Tibial artery (tissue), 4 donors: ENCODE data around the gene DIS3L2.

Experiments used
- DNase-seq, 2 donors: peaks; one replicate each; pipeline ENCODE4 v3.0.0-alpha.2; 2019
- H3K27ac ChIP-seq, 2 donors: fragments of 200-600 bp; sonication (generic) in 1 of 2; 1 replicate in 1 of 2; 2 replicates in 1 of 2; pipeline ENCODE4 v1.5.1; 2018 to 2019; ENCODE audit warnings: mild to moderate bottlenecking in 1 of 2
- H3K27me3 ChIP-seq, 2 donors: fragments of 200-600 bp; sonication (generic) in 1 of 2; one replicate each; pipeline versions ENCODE4 v1.5.1 to v1.6.0; 2016 to 2019
- H3K36me3 ChIP-seq, 3 donors: fragments of 200-600 bp; sonication (generic) in 2 of 3; one replicate each; pipeline ENCODE4 v1.5.1; 2016 to 2019; ENCODE audit warnings: mild to moderate bottlenecking in 2 of 3
- H3K4me1 ChIP-seq, 4 donors: fragments of 200-600 bp; sonication (generic) in 2 of 4; 1 replicate in 3 of 4; 2 replicates in 1 of 4; pipeline ENCODE4 v1.5.1; 2016 to 2019
- H3K4me3 ChIP-seq, 2 donors: fragments of 200-600 bp; sonication (generic) in 1 of 2; 1 replicate in 1 of 2; 2 replicates in 1 of 2; pipeline ENCODE4 v1.5.1; 2018 to 2019; ENCODE audit warnings: mild to moderate bottlenecking in 2 of 2
- H3K9me3 ChIP-seq, 3 donors: fragments of 200-600 bp; sonication (generic) in 1 of 3; one replicate each; pipeline ENCODE4 v1.5.1; 2016 to 2019
- intact Hi-C: fragments of 100-400 bp; cut with DNase I; formaldehyde crosslinking; loops from one replicate; pipeline ENCODE4 v1.15.0; 2023; ENCODE audit warnings: low total_unique reads
- TF ChIP-seq, protein P1 (sequence below), 2 experiments: fragments of 200-600 bp in 1 of 2; fragments of 450-650 bp in 1 of 2; IDR thresholded peaks; one replicate each; pipeline ENCODE4 v1.5.1; 2017 to 2019; ENCODE audit warnings: antibody characterized with exemption in 2 of 2, mild to moderate bottlenecking in 1 of 2, moderate library complexity in 1 of 2

Gene DIS3L2

DNA sequence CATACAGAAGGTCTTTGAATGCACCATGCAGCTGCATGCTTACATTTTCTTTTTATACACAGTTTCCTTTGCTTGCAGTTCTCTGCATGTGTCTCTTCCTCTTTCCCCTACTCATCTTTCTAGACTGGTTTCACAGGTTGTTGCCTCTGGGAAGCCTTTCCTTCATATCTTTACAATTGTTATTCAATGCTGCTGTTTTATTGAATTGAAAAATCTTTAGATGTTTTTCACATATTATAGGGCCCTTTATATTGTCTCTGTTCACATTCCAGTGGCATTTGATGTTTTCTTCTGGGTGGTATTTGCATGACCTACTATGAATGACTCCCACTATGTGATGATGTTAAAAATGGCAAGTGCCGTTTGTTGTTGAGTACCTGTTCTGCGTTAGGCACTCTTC, 91.1 kb downstream of the DIS3L2 start:
- intact Hi-C loops: no loop called here
- H3K27me3 ChIP-seq: no peaks in the 10 kb centered on the region
- H3K4me3 ChIP-seq: no peak overlapping the region
- H3K27ac ChIP-seq: no peak overlapping the region
- no peaks in the 10 kb centered on the region for H3K36me3 ChIP-seq
- no peak for DNase-seq
- H3K9me3 ChIP-seq: no peaks in the 10 kb centered on the region
- peaks cover 0 to 8% (median 0%) of the 10 kb centered on the region in 4 donors for H3K4me1 ChIP-seq
- TF ChIP-seq, protein P1, sequence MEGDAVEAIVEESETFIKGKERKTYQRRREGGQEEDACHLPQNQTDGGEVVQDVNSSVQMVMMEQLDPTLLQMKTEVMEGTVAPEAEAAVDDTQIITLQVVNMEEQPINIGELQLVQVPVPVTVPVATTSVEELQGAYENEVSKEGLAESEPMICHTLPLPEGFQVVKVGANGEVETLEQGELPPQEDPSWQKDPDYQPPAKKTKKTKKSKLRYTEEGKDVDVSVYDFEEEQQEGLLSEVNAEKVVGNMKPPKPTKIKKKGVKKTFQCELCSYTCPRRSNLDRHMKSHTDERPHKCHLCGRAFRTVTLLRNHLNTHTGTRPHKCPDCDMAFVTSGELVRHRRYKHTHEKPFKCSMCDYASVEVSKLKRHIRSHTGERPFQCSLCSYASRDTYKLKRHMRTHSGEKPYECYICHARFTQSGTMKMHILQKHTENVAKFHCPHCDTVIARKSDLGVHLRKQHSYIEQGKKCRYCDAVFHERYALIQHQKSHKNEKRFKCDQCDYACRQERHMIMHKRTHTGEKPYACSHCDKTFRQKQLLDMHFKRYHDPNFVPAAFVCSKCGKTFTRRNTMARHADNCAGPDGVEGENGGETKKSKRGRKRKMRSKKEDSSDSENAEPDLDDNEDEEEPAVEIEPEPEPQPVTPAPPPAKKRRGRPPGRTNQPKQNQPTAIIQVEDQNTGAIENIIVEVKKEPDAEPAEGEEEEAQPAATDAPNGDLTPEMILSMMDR (IDR thresholded peaks at IDR 0.05): no peak

DNA sequence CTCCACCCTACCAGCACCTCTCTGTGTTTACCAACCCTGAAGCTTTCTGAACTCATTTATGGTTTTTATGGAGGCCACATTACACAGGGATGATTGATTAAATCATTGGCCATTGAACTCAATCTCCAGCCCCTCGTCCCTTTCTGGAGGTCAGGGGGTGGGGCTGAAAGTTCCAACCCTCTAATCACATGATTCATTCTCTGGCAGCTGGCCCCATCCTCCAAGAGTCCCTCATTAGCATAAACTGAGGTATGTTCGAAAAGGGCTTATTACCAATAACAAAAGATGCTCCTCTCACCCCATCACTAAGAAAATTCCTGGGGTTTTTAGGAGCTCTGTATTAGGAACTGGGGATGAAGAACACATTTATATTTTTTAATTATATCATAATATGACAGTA, 92.3 kb downstream of the DIS3L2 start:
- no peaks in the 10 kb centered on the region for H3K27me3 ChIP-seq
- intact Hi-C loops: no loop called here
- H3K27ac ChIP-seq: no peak overlapping the region
- TF ChIP-seq, protein P1 (IDR thresholded peaks at IDR 0.05): no peak
- H3K4me1 ChIP-seq: peaks cover 0 to 16% (median 0%) of the 10 kb centered on the region in 4 donors
- H3K4me3 ChIP-seq: no peak overlapping the region
- H3K36me3 ChIP-seq: no peaks in the 10 kb centered on the region
- no peaks in the 10 kb centered on the region for H3K9me3 ChIP-seq
- DNase-seq: no peak

DNA sequence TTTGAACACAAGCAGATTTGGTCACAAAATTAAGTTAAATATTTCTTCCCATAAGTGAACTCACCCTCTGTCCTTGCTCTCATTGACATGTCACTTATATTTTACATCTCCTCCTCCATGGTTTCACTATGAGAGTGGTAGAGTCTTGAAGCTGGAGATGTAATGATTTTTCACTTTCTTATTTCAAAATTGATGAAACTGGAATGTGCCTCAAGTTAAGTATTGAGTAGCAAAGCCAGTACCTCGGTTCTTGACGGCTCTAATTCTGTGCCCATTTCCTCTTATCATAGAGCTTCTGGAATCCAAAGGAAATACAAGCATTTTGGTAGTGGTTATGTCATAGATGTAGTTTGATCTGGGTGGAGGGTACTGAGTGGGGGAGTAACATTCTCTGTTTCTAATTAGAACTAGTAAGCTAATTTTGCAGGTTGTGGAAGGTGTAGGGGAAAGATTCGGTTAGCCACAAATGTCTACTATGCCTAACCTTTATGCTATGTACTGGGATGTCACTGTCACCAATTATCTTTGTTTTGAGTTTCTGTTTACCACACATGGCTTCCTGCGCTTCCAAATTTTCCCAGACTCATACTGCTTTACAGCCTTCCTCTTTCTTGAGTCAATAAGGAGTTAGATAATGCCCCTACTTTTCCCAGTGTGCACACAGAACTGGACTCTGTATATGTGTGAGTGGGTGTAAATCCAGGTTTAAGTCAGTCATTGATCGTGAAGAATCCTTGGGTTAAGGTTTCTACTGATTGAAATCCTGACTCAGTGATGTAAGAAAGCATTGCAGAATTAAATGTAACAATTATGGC, 96.8 kb downstream of the DIS3L2 start:
- no peak for DNase-seq
- H3K36me3 ChIP-seq: no peaks in the 10 kb centered on the region
- H3K9me3 ChIP-seq: no peaks in the 10 kb centered on the region
- H3K27me3 ChIP-seq: no peaks in the 10 kb centered on the region
- intact Hi-C loops: no loop called here
- no peak overlapping the region for H3K4me3 ChIP-seq
- no peak overlapping the region for H3K27ac ChIP-seq
- TF ChIP-seq, protein P1 (IDR thresholded peaks at IDR 0.05): no peak
- peaks cover 0 to 21% (median 0%) of the 10 kb centered on the region in 4 donors for H3K4me1 ChIP-seq

DNA sequence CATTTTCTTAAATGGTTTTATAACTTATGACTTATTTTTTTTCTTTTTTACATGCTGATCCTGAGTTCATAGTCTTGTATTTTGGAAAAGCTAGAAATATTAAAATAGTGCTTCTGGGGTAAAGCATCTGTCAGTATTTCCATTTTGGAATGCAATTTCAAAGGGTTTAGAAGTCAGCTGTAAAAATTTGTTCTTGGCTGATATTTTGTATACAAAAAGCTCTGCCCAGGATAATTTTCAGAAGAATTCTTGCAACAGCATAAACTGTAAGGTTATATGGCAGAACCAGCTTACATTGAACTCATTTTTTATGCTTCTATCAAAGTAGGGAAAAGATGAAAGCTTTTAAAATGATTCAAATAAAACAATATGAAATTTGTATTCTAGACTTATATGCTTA, 97.4 kb downstream of the DIS3L2 start:
- DNase-seq: no peak
- Histone ChIP-seq H3K36me3 (no peaks in the 10 kb centered on the region), H3K4me3 (no peak overlapping the region), H3K4me1 (peaks cover 0 to 21% (median 0%) of the 10 kb centered on the region in 4 donors), H3K27me3 (no peaks in the 10 kb centered on the region), H3K9me3 (no peaks in the 10 kb centered on the region), H3K27ac (no peak overlapping the region)
- intact Hi-C loops: no loop called here
- TF ChIP-seq, protein P1 (IDR thresholded peaks at IDR 0.05): no peak

DNA sequence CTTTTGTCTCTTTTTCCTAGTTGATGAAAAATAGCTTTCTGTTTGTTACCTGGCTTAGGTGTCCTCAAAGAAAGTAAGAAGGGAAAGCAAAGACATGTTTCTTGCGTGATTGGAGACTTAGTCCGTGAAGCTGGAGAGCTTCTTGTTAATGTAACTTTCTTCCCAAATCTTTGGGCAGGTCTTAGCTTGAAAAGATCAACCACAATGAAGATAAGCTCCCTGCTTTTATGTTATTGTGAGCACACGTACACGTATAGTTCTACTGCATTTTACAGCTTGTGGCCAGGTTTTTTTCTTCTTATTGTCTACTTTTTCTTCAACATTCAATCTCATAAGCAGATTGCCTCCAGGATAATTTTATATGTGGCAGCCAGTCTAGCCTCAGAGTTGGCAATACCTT, 99.8 kb downstream of the DIS3L2 start:
- H3K27me3 ChIP-seq: no peaks in the 10 kb centered on the region
- DNase-seq: no peak
- H3K9me3 ChIP-seq: no peaks in the 10 kb centered on the region
- no peak overlapping the region for H3K27ac ChIP-seq
- H3K36me3 ChIP-seq: no peaks in the 10 kb centered on the region
- intact Hi-C loops: no loop called here
- H3K4me1 ChIP-seq: peaks cover 0 to 13% (median 0%) of the 10 kb centered on the region in 4 donors
- H3K4me3 ChIP-seq: no peak overlapping the region
- TF ChIP-seq, protein P1 (IDR thresholded peaks at IDR 0.05): no peak
